Endodermal cell (in vitro differentiated cells): ENCODE measurements around the gene EXO5. TPM values are rescaled to one million over a fixed set of nuclear protein-coding genes. Genes with fewer than 3 reads are reported as not detected.
A peak's percentile ranks its signal among the peaks of the same experiment; 100 is the strongest.
"Not testable (repeated sequence)": the region's sequence is repeated elsewhere in the genome, so short reads cannot be mapped to it uniquely, and the experiment has no call there.

Experiments used
- DNase-seq: peaks from one replicate; pipeline ENCODE4 v3.0.0-alpha.2; 2017
- H3K27ac ChIP-seq: 2 replicates; pipeline ENCODE4 v1.5.1; 2013; ENCODE audit warnings: mild to moderate bottlenecking, low read depth, low read length, moderate library complexity
- H3K27me3 ChIP-seq: 2 replicates; pipeline ENCODE4 v1.6.1; 2013; ENCODE audit warnings: mild to moderate bottlenecking, low read length, moderate library complexity; ENCODE audit not compliant: insufficient read depth, control insufficient read depth, poor library complexity, severe bottlenecking
- H3K36me3 ChIP-seq: 2 replicates; pipeline ENCODE4 v1.7.0; 2013; ENCODE audit warnings: mild to moderate bottlenecking, low read length, moderate library complexity; ENCODE audit not compliant: control insufficient read depth, insufficient read depth
- H3K4me1 ChIP-seq: one replicate; pipeline ENCODE4 v1.7.0; 2013; ENCODE audit warnings: low read length; ENCODE audit not compliant: control insufficient read depth, insufficient read depth
- H3K4me3 ChIP-seq: 2 replicates; pipeline ENCODE4 v1.5.1; 2013; ENCODE audit warnings: mild to moderate bottlenecking, low read length, moderate library complexity
- H3K9ac ChIP-seq: 2 replicates; pipeline ENCODE4 v1.6.1; 2013; ENCODE audit warnings: mild to moderate bottlenecking, low read length, moderate library complexity; ENCODE audit not compliant: poor library complexity, severe bottlenecking; ENCODE audit errors: extremely low read depth
- H3K9me3 ChIP-seq: 2 replicates; pipeline ENCODE4 v1.6.1; 2013; ENCODE audit warnings: mild to moderate bottlenecking, low read length, moderate library complexity; ENCODE audit not compliant: control insufficient read depth
- H3K27ac Mint-ChIP-seq: 2 replicates; pipeline ENCODE4 v1.8.0; 2020; ENCODE audit warnings: mixed read lengths
- H3K27me3 Mint-ChIP-seq: 2 replicates; pipeline ENCODE4 v1.8.0; 2021; ENCODE audit warnings: mild to moderate bottlenecking, mixed read lengths; ENCODE audit not compliant: insufficient read depth
- H3K36me3 Mint-ChIP-seq: 2 replicates; pipeline ENCODE4 v1.8.0; 2020; ENCODE audit warnings: low read depth, mixed read lengths
- H3K4me1 Mint-ChIP-seq: 2 replicates; pipeline ENCODE4 v1.8.0; 2020; ENCODE audit warnings: mixed read lengths
- H3K4me3 Mint-ChIP-seq: 2 replicates; pipeline ENCODE4 v1.8.0; 2020; ENCODE audit warnings: mild to moderate bottlenecking, moderate library complexity, mixed read lengths
- H3K9me3 Mint-ChIP-seq: 2 replicates; pipeline ENCODE4 v1.8.0; 2020; ENCODE audit warnings: mild to moderate bottlenecking, mixed read lengths
- WGBS, 2 experiments: methylation state at CpG; one replicate each; pipeline versions ENCODE4 v1.1.5 to v1.1.7; 2013; ENCODE audit warnings: missing lambda C conversion rate in 2 of 2, mixed read lengths in 1 of 2; ENCODE audit not compliant: insufficient coverage in 1 of 2, insufficient read length in 1 of 2; 5-methylcytosine and 5-hydroxymethylcytosine counted together
- total RNA-seq, 2 donors: library from RNA; stranded (reverse); fragmentation: NEBNext Ultra II Directional in 1 of 2; extraction: Animal tissue kit (Norgen Biotek cat#: 25700) in 1 of 2; gene quantifications; 2 replicates in 1 of 2; 3 replicates in 1 of 2; pipeline ENCODE4 v1.2.1, GENCODE V29; 2021
- TF ChIP-seq, protein P1 (sequence below): fragments of 200-600 bp; sonication (generic); conservative IDR thresholded peaks from 2 replicates; pipeline ENCODE4 v1.5.0; 2021; ENCODE audit warnings: antibody characterized with exemption, mild to moderate bottlenecking

Gene EXO5
- total RNA-seq, 2 donors from 2014 or later: 8.6 to 13.3 TPM

DNA sequence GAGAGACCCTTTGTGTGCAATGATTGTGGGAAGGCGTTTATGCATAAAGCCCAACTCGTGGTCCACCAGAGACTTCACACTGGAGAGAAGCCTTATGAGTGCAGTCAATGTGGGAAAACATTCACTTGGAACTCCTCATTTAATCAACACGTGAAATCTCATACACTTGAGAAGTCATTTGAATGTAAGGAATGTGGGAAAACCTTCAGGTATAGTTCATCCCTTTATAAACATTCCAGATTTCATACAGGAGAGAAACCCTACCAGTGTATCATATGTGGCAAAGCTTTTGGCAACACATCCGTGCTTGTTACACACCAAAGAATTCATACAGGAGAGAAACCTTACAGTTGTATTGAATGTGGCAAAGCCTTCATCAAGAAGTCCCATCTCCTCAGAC lies 38.4 kb downstream of the EXO5 start:
- Histone ChIP-seq H3K4me1 (no peaks in the 10 kb centered on the region), H3K9ac (no peak overlapping the region), H3K27ac (no peak overlapping the region), H3K27me3 (no peaks in the 10 kb centered on the region), H3K4me3 (peak overlapping the region; percentile 4), H3K9me3 (peaks cover 28% of the 10 kb centered on the region), H3K36me3 (peaks cover 39% of the 10 kb centered on the region)
- Mint-ChIP-seq H3K27ac (no peak overlapping the region), H3K4me3 (no peak overlapping the region), H3K4me1 (no peaks in the 10 kb centered on the region), H3K9me3 (peaks cover 48% of the 10 kb centered on the region), H3K27me3 (no peaks in the 10 kb centered on the region), H3K36me3 (peaks cover 55% of the 10 kb centered on the region)
- 94 to 95% methylated on average over 2 to 4 of the region's 4 CpGs for WGBS, 2 experiments
- DNase-seq: no peak
- TF ChIP-seq, protein P1, sequence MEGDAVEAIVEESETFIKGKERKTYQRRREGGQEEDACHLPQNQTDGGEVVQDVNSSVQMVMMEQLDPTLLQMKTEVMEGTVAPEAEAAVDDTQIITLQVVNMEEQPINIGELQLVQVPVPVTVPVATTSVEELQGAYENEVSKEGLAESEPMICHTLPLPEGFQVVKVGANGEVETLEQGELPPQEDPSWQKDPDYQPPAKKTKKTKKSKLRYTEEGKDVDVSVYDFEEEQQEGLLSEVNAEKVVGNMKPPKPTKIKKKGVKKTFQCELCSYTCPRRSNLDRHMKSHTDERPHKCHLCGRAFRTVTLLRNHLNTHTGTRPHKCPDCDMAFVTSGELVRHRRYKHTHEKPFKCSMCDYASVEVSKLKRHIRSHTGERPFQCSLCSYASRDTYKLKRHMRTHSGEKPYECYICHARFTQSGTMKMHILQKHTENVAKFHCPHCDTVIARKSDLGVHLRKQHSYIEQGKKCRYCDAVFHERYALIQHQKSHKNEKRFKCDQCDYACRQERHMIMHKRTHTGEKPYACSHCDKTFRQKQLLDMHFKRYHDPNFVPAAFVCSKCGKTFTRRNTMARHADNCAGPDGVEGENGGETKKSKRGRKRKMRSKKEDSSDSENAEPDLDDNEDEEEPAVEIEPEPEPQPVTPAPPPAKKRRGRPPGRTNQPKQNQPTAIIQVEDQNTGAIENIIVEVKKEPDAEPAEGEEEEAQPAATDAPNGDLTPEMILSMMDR: no peak

DNA sequence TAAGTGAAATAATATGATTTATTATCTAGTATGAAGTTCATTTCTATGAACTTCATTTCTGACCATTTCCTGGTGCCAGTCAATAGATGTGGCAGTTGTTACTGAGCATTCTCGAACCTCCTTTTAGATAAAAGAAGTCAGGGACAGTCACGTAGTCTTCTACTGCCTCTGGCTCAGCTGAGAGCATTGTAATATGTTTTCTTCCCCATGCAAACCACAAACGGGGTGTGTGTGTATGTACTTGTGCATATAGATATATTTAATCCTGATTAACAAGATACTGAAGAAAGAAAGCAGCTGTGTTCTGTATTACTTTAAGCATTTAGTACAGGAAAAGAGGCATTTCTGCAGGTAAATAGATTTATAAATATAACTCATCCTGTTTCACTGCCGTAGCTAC lies 44.5 kb downstream of the EXO5 start:
- peaks cover 5% of the 10 kb centered on the region for H3K36me3 Mint-ChIP-seq

DNA sequence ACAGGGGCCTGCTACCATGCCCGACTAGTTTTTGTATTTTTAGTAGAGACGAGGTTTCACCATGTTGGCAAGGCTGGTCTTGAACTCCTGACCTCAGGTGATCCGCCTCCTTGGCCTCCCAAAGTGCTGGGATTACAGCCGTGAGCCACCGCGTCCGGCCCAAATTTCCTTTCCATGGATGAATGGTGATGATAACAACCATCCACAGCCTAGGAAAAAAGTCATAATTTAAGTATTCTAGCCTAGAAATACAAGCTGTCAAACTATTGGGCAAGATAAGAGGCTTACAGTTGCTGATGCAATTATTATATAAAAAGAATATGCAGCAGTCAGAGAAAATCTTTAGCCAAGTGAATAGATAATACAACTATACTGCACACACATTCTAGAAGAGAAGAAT lies 46.2 kb downstream of the EXO5 start:
- H3K27me3 Mint-ChIP-seq, H3K9me3 ChIP-seq, H3K27ac ChIP-seq, H3K36me3 ChIP-seq, H3K4me3 ChIP-seq, H3K36me3 Mint-ChIP-seq, H3K4me3 Mint-ChIP-seq, H3K4me1 ChIP-seq, H3K4me1 Mint-ChIP-seq, H3K9ac ChIP-seq, DNase-seq, H3K27ac Mint-ChIP-seq, H3K27me3 ChIP-seq: not testable (repeated sequence)
- 77% methylated on average over 7 of the region's 7 CpGs; no CpG with 5 or more reads in 1 of the 2 experiments for WGBS, 2 experiments
- peaks cover 15% of the 10 kb centered on the region for H3K9me3 Mint-ChIP-seq

More for the DNA sequence above, 44.5 kb downstream of the EXO5 start:
- Histone ChIP-seq H3K9ac (no peak overlapping the region), H3K27ac (no peak overlapping the region), H3K4me3 (no peak overlapping the region), H3K9me3 (peaks cover 2% of the 10 kb centered on the region), H3K27me3 (no peaks in the 10 kb centered on the region), H3K36me3 (no peaks in the 10 kb centered on the region), H3K4me1 (no peaks in the 10 kb centered on the region)
- Mint-ChIP-seq H3K4me3 (no peak overlapping the region), H3K27ac (no peak overlapping the region), H3K27me3 (no peaks in the 10 kb centered on the region), H3K9me3 (peaks cover 19% of the 10 kb centered on the region), H3K4me1 (no peaks in the 10 kb centered on the region)
- DNase-seq: no peak
- TF ChIP-seq, protein P1: no peak
- 96 to 100% methylated on average over 2 to 3 of the region's 4 CpGs for WGBS, 2 experiments

DNA sequence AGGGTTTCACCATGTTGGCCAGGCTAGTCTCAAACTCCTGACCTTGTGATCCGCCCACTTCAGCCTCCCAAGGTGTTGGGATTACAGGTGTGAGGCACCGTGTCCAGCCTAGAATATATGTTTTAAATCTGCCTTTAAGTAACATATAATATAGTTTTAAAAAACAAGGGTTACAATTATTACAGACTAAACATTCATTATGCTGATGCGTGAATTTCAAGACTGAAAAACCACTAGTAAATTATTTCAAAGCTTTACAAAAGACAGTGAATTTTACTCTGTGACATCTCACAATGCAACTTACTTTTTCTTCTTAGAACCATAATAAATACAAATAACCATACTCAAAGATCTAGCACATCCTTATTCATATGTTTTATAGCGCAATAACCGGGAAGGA lies 47.6 kb downstream of the EXO5 start:
- no peak for DNase-seq
- Histone ChIP-seq H3K27ac (no peak overlapping the region), H3K4me1 (no peaks in the 10 kb centered on the region), H3K36me3 (no peaks in the 10 kb centered on the region), H3K27me3 (no peaks in the 10 kb centered on the region), H3K9me3 (no peaks in the 10 kb centered on the region), H3K4me3 (no peak overlapping the region), H3K9ac (no peak overlapping the region)
- no peak overlapping the region for H3K27ac Mint-ChIP-seq
- H3K27me3 Mint-ChIP-seq: no peaks in the 10 kb centered on the region
- no peaks in the 10 kb centered on the region for H3K36me3 Mint-ChIP-seq
- H3K4me1 Mint-ChIP-seq: no peaks in the 10 kb centered on the region
- WGBS, 2 experiments: 88 to 91% methylated on average over 2 to 5 of the region's 5 CpGs
- TF ChIP-seq, protein P1: no peak
- no peak overlapping the region for H3K4me3 Mint-ChIP-seq
- H3K9me3 Mint-ChIP-seq: peaks cover 18% of the 10 kb centered on the region

DNA sequence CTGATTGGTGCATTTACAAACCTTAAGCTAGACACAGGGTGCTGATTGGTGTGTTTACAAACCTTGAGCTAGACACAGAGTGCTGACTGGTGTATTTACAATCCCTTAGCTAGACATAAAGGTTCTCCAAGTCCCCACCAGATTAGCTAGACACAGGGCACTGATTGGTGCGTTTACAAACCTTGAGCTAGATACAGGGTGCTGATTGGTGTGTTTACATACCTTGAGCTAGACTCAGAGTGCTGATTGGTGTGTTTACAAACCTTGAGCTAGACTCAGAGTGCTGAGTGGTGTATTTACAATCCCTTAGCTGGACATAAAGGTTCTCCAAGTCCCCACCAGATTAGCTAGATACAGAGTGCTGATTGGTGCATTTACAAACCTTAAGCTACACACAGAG lies 49.7 kb downstream of the EXO5 start:
- H3K4me3 ChIP-seq, H3K27me3 ChIP-seq, H3K36me3 ChIP-seq, H3K9ac ChIP-seq, H3K27me3 Mint-ChIP-seq, H3K36me3 Mint-ChIP-seq, H3K4me1 Mint-ChIP-seq, DNase-seq, H3K27ac ChIP-seq, H3K9me3 ChIP-seq, H3K4me3 Mint-ChIP-seq, H3K4me1 ChIP-seq, H3K27ac Mint-ChIP-seq: not testable (repeated sequence)
- peaks cover 18% of the 10 kb centered on the region for H3K9me3 Mint-ChIP-seq
- WGBS, 2 experiments: 92% methylated on average over 1 of the region's 1 CpG; no CpG with 5 or more reads in 1 of the 2 experiments
